Stomach (tissue), 9 donors: Measurements from ENCODE around the gene SLC25A23. TPM values are rescaled to one million over a fixed set of nuclear protein-coding genes. Genes with fewer than 3 reads are reported as not detected.
A peak's percentile ranks its signal among the peaks of the same experiment; 100 is the strongest.

ENCODE experiments used
- DNase-seq, 2 donors: peaks; one replicate each; pipeline versions ENCODE4 v3.0.0 to v3.0.0-alpha.2; 2013 to 2019
- H3K27ac ChIP-seq, 5 donors: fragments of 200-600 bp in 4 of 5; sonication (generic) in 4 of 5; one replicate each; pipeline ENCODE4 v1.5.1; 2013 to 2019; ENCODE audit warnings: mild to moderate bottlenecking in 1 of 5, moderate library complexity in 1 of 5
- H3K27me3 ChIP-seq, 3 donors: fragments of 200-600 bp; sonication (generic); one replicate each; pipeline ENCODE4 v1.5.1; 2017 to 2019; ENCODE audit warnings: mixed run types in 1 of 3
- H3K36me3 ChIP-seq, 4 donors: fragments of 200-600 bp; sonication (generic); 1 replicate in 3 of 4; 2 replicates in 1 of 4; pipeline ENCODE4 v1.5.1; 2016 to 2019
- H3K4me1 ChIP-seq, 4 donors: fragments of 200-600 bp; sonication (generic); one replicate each; pipeline ENCODE4 v1.5.1; 2016 to 2019
- H3K4me3 ChIP-seq, 4 donors: fragments of 200-600 bp; sonication (generic) in 3 of 4; one replicate each; pipeline ENCODE4 v1.5.1; 2016 to 2019; ENCODE audit warnings: mild to moderate bottlenecking in 1 of 4
- H3K9me3 ChIP-seq, 4 donors: fragments of 200-600 bp; sonication (generic); one replicate each; pipeline ENCODE4 v1.5.1; 2016 to 2019
- EP300 ChIP-seq: sonication (generic); formaldehyde crosslinking; IDR thresholded peaks from one replicate; pipeline ENCODE4 v1.6.1; 2017; ENCODE audit warnings: antibody characterized with exemption
- POLR2A ChIP-seq, 4 donors: fragments of 450-650 bp; IDR thresholded peaks; one replicate each; pipeline ENCODE4 v1.6.1; 2016; ENCODE audit warnings: antibody characterized with exemption in 4 of 4, control low read depth in 2 of 4, mild to moderate bottlenecking in 1 of 4, moderate library complexity in 1 of 4
- POLR2AphosphoS5 ChIP-seq, 3 donors: sonication (generic); formaldehyde crosslinking; IDR thresholded peaks; one replicate each; pipeline ENCODE4 v1.6.1; 2016; ENCODE audit warnings: antibody characterized with exemption in 3 of 3
- WGBS, 5 donors: extraction: QIAGEN DNeasy Blood & Tissue Kit in 3 of 5; methylation state at CpG; one replicate each; pipeline versions ENCODE4 v1.1.5 to v1.1.7; 2013 to 2018; 5-methylcytosine and 5-hydroxymethylcytosine counted together
- intact Hi-C: fragments of 100-400 bp; cut with DNase I; formaldehyde crosslinking; loops from one replicate; pipeline ENCODE4 v1.15.1; 2023; ENCODE audit warnings: low total_unique reads
- polyA plus RNA-seq, 3 donors: library from polyadenylated mRNA; stranded (reverse); fragments of 200-250 nt; gene quantifications; one replicate each; pipeline ENCODE4 v1.2.3, GENCODE V29; 2013
- total RNA-seq, 5 donors: library from RNA; depleted of rRNA; stranded (reverse); fragments of >200 nt; gene quantifications; one replicate each; pipeline versions ENCODE4 v1.1.0 to v1.2.3, GENCODE V29; 2014 to 2016
- TF ChIP-seq, protein P1 (sequence below), 7 experiments: fragments of 450-650 bp in 4 of 7; fragments of 200-600 bp in 3 of 7; sonication (generic) in 3 of 7; IDR thresholded peaks; one replicate each; pipeline ENCODE4 v1.5.1; 2016 to 2019; ENCODE audit warnings: antibody characterized with exemption in 7 of 7, control low read depth in 2 of 7, mild to moderate bottlenecking in 1 of 7
- donor health status: healthy with polysubstance abuse.
- donor health status: Bipolar disorder and iron deficiency.
- donor health status: healthy.

SLC25A23 gene
- total and polyA plus RNA-seq, 8 donors: 20.7 to 191 (median 38.3) TPM

- Histone ChIP-seq H3K4me1 (peaks cover 15 to 41% (median 35%) of the 10 kb centered on the region in 4 donors), H3K4me3 (peak within 1 kb of the TSS; percentile 84 to 92 (median 86)), H3K27ac (peak within 1 kb of the TSS; percentile 73 to 87 (median 85)), H3K27me3 (no peaks in the 10 kb centered on the region), H3K36me3 (peaks cover 24 to 30% (median 28%) of the 10 kb centered on the region in 4 donors), H3K9me3 (no peaks in the 10 kb centered on the region)
- WGBS, 5 donors: 0 to 1% (median 1%) methylated on average over 3 to 114 of the region's 114 CpGs
- peak in 1 of 2 donors; percentile 59 for DNase-seq
- intact Hi-C loops: no loop called here
- TF ChIP-seq, protein P1, sequence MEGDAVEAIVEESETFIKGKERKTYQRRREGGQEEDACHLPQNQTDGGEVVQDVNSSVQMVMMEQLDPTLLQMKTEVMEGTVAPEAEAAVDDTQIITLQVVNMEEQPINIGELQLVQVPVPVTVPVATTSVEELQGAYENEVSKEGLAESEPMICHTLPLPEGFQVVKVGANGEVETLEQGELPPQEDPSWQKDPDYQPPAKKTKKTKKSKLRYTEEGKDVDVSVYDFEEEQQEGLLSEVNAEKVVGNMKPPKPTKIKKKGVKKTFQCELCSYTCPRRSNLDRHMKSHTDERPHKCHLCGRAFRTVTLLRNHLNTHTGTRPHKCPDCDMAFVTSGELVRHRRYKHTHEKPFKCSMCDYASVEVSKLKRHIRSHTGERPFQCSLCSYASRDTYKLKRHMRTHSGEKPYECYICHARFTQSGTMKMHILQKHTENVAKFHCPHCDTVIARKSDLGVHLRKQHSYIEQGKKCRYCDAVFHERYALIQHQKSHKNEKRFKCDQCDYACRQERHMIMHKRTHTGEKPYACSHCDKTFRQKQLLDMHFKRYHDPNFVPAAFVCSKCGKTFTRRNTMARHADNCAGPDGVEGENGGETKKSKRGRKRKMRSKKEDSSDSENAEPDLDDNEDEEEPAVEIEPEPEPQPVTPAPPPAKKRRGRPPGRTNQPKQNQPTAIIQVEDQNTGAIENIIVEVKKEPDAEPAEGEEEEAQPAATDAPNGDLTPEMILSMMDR (IDR thresholded peaks at IDR 0.05): no peak
- peak; percentile 29 to 91 (median 85) for TF ChIP-seq POLR2AphosphoS5 (IDR thresholded peaks at IDR 0.05)
Measured at GRCh38 chr19:6424195-6424938, 35.2 kb downstream of the SLC25A23 start, which contains the start of gene KHSRP. Gene KHSRP, minus strand, starts transcription at chr19:6424811. Its CDS starts 110 bp downstream, at chr19:6424701.

- no peaks in the 10 kb centered on the region for H3K9me3 ChIP-seq
- peak overlapping the region in 4 of 5 donors; percentile 73 to 84 (median 78) for H3K27ac ChIP-seq
- peak overlapping the region; percentile 84 to 92 (median 86) for H3K4me3 ChIP-seq
- H3K36me3 ChIP-seq: peaks cover 31 to 37% (median 36%) of the 10 kb centered on the region in 4 donors
- H3K27me3 ChIP-seq: no peaks in the 10 kb centered on the region
- WGBS, 5 donors: 0 to 2% (median 1%) methylated on average over 13 to 20 of the region's 20 CpGs
- intact Hi-C loops: no loop called here
- peak in 1 of 2 donors; percentile 77 for DNase-seq
- TF ChIP-seq POLR2AphosphoS5 (IDR thresholded peaks at IDR 0.05) (no peak), EP300 (no peak), POLR2A (IDR thresholded peaks at IDR 0.05) (no peak)
- TF ChIP-seq, protein P1 (IDR thresholded peaks at IDR 0.05): no peak
- H3K4me1 ChIP-seq: peaks cover 15 to 42% (median 35%) of the 10 kb centered on the region in 4 donors
Measured at GRCh38 chr19:6423499-6424194, 35.9 kb downstream of the SLC25A23 start.

DNA sequence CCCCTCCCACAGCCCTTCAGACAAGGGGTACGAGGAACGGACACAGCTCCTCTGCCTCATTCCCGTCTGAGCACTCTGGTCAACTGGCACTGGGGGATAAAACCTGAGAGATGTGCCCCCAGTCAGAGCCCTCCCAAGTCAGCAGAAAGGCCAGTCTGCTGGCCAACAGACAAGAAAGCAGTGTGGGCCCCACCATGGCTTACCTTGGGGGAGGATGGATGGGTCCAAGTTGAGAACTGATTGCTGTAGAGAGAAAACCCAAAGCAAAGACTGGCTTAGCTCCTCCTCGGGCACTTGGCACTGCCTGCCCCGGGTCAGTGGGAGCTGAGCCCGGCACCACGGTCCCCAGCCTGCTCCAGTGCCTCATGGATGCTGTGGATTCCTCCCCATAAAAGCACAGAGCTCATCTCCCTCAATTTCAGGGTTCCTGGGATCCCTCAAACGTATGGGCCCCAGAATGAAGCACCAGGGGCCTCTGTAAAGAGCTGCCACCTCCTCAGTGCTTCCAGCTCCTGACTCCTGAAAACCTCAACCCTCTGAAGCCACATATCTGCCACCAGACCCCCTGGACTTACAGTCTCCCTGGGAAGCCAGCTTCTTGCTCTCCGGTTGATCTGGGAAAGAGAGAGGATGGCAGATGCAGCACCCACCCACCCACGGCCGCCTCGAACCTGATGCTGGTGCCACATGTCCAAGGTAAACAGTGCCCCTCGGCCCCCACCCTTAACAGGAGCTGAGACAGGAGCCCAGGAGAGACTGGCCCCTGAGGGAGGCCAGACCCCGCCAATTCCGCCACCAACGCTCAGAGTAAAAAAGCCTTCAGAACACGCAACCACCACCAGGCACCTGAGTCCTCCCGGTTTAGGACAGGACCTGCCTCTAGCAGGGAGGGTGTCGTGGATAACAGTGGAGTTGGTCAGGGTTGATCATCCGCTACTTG is 38.2 kb downstream of the SLC25A23 start:
- Histone ChIP-seq H3K27ac (no peak overlapping the region), H3K36me3 (peaks cover 54 to 60% (median 59%) of the 10 kb centered on the region in 4 donors), H3K9me3 (no peaks in the 10 kb centered on the region), H3K4me3 (peak overlapping the region in 1 of 4 donors; percentile 3), H3K4me1 (peaks cover 15 to 56% (median 43%) of the 10 kb centered on the region in 4 donors), H3K27me3 (no peaks in the 10 kb centered on the region)
- DNase-seq: no peak
- TF ChIP-seq, protein P1 (IDR thresholded peaks at IDR 0.05): no peak
- TF ChIP-seq EP300 (no peak), POLR2AphosphoS5 (IDR thresholded peaks at IDR 0.05) (no peak), POLR2A (IDR thresholded peaks at IDR 0.05) (no peak)
- intact Hi-C loops: no loop called here
- WGBS, 5 donors: 63 to 82% (median 76%) methylated on average over 15 to 20 of the region's 20 CpGs

DNA sequence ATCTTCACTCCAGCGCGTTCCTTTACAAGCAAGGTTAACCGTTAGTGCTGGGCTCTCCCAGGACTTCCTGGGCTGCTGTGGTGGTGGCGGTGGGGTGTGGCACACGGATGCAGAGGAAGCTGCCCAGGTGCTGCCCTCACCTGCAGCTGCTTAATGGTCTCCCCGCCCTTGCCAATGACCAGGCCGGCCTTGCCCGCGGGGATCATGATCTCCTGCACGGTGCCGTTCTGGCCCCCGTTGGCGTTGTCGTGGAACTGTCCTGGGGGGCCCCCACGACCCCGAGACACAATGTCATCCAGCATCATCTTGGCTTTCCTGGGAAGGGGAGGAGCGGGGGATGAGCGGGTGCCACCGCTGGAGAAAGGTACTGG is 41.0 kb downstream of the SLC25A23 start:
- H3K36me3 ChIP-seq: peaks cover 78 to 88% (median 85%) of the 10 kb centered on the region in 4 donors

More for the DNA sequence above, 41.0 kb downstream of the SLC25A23 start:
- H3K4me3 ChIP-seq: no peak overlapping the region
- peaks cover 15 to 57% (median 42%) of the 10 kb centered on the region in 4 donors for H3K4me1 ChIP-seq
- 86 to 91% (median 88%) methylated on average over 13 to 19 of the region's 19 CpGs for WGBS, 5 donors
- no peak for TF ChIP-seq POLR2A (IDR thresholded peaks at IDR 0.05)
- TF ChIP-seq EP300: no peak
- TF ChIP-seq, protein P1 (IDR thresholded peaks at IDR 0.05): no peak
- TF ChIP-seq POLR2AphosphoS5 (IDR thresholded peaks at IDR 0.05): no peak
- H3K27ac ChIP-seq: no peak overlapping the region
- no peaks in the 10 kb centered on the region for H3K27me3 ChIP-seq
- H3K9me3 ChIP-seq: no peaks in the 10 kb centered on the region
- no peak for DNase-seq
- intact Hi-C loops: no loop called here
